ENCODE results near the gene THRB.

Gene THRB

DNA sequence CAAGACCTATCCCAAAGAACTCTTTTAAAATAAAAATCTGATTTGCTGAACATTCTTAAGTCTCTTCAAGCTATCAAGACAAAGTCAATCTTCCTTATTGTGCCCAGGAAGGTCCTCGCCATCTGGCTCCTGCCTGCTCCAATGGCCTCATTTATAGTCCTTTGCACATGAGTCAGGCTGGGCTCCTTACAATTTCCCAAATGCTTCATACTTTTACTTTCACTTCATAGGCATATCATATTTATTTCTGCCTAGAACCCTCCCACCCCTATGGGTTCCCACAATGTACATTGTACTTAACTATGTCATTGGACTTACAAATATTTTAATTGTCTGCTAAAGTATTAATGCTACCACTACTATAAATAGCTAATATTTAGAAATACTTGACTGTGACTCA, 9.1 kb downstream of the THRB start:
- no peak for DNase-seq

DNA sequence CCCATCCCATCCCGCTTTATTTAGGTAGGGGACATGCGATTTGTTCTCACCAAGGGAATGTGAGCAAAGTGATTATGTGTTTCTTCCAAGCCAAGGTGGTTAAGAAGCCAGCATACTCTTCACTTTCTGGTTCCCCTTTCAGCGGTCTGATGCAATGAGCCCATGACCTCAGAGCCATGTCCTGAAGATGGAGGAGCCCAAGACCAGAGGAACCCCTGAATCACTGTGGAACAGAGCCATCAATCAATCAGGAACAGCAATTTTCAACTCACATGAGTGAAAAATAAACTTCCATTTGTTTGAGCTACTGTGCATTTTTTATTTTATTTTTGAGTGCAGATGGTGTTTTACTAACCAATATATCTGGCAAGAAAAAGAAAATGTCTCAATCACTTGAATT, 10.8 kb downstream of the THRB start:
- DNase-seq, result no peak

DNA sequence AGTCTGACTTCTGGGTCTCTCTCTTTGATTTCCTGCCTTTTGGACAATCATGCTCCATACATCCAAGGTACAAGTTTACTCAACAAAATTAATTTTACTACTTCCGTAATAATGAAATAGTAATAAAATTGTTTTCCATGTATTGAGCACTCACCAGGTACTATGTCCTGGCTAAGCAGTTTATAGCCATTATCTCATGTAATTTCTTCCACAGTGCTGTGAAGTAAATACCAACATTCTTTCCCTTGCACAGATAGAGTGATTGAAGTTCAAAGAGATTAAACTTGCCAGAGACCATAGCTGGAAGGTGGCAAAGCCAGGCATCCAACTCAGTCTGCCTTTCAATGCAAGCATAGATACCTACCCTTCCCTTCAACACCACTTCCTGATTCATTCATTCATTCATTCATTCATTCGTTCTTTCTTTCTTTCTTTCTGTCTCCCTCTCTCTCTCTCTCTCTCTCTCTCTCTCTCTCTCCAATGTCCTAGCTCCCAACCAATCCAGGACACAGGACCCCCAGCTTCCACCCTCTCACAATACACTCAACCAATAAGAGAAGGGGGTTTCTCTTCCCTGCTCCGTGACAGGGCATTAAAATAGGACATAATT, 12.4 kb downstream of the THRB start:
- DNase-seq, result no peak

DNA sequence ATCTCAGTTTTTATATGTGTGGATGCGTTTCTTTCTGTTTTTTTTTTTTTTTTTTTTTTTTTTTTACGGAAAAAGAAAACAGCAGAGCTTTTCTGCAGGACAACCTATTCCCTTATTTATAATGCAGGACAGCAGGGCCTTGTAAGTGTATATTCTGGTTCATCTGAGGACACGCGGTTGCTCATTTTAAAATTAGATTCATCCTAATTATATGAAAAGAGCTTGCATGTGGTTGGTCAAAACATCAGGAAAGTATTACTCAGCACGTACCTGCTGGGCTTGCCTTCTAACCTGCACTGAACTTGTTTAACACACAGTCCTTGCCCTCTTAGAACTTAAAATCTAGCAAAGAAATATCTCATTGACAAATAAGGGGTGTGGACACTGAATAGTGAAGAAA, 13.5 kb downstream of the THRB start:
- no peak for DNase-seq

DNA sequence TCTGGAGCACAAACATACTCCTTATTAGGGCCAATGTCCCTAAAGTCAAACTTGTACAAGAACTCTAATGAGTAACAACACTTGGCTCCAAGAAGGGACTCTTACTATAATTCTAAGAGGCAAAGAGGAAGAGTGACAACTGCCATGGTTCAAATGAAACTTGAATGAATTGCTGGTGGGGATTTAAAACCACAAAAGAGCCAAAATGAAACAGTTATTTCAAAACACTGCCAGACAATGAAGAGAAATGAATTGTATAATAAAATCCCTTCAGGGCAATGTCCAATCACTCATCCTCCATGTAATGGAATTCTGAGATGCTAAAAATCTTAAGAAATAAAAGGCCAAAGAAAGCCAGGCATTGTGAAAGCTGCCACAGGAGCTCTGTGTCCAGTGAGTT, 14.2 kb downstream of the THRB start:
- DNase-seq, result no peak

DNA sequence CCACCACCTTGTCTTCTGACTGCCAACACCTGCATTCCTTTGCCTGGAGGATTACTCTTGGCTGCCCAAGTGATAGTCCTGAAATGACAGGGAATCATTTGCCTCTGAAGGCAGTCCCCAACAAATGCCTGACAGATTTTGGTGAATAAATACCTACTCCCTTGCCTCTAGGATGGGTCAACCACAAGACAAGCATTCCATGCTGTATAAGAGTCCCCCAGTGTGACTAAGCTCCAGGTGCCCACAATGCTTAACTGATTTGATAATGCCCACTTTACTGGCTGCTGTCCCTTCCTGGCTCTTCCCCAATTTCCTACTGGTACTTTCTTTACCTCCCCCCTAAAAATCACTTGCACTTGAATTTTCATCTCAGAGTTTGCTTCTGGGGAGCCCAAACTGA, 14.8 kb downstream of the THRB start:
- no peak for DNase-seq

DNA sequence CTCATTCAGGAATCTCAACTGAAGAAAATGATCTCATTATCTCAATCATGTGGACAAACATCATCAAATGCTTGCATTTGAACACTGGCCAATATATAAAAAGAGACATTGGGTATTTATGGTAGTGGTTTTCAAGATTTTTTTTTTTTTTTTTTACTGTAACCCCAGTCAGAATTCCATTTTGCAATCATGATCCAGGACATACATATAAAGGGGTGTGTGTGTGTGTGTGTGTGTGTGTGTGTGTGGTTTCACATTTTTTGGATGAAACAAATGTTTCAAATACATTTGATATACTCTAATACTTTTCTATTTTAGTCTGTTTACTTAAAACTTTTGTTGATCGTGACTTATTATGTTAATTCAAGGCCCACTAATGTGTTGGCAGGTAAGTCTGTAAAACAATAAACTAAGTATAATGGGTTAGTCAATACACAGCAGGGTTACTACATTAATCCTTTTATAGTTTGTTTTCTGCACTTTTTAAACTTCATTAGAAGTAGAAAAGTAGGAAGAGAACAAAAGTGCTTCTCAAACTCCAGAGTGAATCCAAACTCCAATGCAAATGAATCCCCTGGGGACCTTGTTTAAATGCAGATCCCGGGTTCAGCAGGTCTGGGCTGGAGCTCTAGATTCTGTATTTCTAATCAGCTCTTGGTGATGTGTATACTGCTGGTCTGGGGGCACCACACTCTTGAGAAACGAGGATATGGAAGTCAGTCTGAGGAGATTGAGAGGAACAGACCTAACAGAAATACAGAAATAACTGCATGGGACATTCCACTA, 17.6 kb downstream of the THRB start:
- DNase-seq, result no peak

DNA sequence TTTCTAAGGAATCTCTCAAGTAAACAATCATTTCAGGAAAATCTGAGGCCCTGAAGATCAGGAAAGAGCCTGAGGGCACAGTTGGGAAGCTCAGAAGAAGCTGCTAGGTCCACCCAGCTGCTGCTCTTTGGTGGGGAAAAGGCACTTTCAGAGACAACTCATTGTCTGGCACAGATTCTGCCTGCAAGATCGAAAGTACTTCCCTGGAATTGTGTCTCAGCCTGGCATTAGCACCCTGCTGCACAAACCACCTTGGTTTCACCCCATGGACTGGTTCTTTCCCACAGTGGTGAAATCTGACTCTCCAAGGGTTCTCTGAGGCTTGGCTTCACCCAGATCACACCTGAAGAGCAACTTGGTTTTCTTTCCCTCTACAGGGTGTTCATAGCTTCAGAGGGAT, 18.7 kb downstream of the THRB start:
- no peak for DNase-seq

DNA sequence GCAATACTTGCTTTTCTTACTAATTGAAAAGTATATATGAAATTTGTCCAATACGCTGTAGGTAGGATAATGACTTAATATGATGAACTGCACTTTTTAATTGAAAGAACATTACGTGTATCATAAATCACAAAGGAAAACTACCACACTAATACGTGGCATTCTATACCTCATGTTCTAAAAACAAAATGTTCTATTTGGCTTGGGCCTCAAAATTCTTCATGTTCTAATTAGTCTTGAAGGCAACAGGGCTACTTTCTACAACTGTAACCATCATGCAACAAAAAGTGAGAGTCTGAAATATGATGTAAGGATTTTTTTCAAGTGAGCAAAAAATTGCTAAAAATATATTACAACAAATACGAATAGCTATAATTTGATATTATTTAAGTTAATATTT, 19.8 kb downstream of the THRB start:
- DNase-seq, result no peak

DNA sequence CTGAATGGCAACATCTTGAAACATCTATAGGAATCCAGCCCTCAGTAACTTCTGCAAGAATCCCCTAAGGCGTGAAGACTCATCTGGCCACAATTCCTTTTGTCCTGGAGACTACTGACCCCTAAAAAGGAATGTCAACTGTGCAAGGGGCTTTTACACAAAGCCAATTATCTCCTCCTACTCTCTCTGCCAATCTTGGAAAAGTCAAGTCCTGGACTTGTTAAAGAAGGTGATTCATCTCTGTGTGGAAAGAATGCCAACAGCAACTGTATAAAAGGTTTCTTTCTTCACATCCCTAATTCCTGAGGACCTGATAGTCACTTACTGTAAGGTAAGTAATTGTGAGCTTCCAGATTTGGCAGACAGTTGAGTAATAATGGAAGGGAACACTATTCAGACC, 22.3 kb downstream of the THRB start:
- DNase-seq, result no peak

DNA sequence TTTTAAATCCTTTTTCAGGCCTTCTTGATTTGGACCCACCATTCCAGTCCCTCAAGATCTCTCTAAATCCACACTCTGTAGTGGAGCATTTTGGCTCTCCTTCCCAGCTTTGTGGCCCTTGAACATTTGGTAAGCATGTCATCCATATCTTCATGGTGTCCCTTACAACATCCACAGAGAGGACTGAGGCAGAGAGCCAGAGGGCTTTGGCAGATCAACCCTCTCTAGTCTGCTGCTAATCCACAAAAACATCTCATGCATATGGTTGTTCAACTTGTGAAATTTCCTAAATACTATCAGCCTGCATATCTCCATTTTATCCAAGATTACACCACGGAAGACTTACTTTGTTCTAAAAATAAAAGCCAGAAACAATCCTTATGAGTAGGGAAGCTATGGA, 23.2 kb downstream of the THRB start:
- DNase-seq, result no peak

DNA sequence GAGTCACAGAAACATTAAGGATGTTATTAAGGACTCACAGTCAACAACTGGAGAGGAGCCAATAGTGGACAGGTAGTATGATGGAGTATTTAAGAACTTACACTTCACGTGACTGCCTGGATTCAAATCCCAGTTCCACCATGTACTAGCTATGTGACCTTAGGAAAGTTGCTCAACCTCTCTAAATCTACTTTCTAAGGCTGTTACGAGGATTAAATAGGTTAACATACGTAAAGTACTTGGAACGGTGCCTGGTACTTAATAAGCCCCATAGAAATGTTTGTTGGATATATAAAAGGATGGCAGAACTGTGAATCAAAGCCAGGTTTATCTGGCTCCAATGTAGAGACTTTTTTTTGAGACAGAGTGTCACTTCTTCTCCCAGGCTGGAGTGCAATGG, 24.4 kb downstream of the THRB start:
- no peak for DNase-seq

DNA sequence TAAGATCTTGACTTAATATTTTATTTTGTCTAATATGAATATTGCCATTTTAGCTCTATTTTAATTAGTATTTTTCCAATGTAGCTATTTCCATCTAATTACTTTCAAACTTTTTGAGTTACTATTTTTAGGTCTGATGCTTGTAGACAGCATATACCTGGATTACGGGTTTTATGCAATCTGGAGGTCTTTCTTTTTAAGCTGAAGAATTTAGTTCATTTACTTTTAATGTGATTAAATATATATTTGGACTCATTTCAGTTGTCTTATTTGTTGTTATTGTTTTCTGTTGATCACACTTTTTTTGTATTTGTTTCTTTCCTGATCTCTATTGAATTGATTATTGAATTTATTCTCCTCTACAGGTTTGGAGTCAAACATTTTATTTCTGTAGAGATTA, 30.3 kb downstream of the THRB start:
- no peak for DNase-seq

DNA sequence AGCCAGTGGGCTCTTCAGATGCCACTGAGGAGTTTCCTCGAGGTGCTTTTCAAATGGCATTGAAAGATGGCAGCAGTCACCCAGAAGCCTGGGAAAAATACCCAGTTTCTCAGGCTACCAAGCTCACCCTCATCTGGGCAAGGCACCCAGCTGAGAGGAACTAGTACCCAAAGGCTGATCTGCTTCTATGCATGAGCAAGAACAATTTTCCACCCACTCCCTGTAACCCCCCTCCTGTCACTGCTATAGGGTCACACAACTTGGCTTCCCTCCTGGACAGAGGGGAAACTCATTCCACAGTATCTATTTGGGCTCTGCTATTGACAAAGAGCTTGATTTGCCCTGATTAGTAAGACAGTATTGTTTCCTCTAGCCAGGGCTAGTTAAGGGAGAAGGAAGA, 31.9 kb downstream of the THRB start:
- DNase-seq, result no peak

DNA sequence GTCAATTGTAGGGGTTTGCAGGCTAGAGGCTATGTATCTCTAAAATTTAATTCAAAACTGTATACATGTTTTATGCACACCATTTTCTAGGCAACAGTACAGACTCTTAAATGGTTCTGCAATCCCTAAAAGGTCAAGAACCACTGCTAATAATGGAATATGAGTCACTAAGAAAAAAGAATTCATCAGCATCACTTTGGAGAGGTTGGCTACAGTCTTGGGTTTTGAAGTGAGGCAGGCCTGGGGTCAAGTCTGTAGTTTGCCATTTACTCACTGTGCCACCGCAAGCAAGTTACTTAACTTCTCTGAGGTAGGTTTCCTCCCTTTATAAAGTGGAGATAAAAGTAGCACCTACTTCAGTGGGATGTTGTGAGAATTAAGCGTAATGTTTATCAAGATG, 33.7 kb downstream of the THRB start:
- no peak for DNase-seq

DNA sequence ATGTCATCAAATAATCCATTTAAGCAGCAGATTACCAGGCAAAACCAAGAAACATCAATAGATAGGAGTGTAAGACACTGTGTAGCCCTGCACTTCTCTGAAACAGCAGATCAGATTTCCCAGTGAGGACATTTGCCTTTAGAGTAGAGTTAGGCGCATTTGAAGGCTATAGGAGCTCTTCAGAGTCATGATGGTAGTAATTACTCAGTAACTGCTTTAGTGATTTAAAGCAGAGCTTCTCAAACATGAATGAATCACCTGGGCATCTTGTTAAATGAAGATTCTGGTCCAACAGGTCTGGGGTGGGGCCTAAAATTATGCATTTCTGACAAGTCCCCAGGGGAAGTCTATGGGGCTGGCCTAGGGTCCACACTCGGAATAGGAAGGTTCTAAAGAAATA, 36.9 kb downstream of the THRB start:
- DNase-seq, result no peak

DNA sequence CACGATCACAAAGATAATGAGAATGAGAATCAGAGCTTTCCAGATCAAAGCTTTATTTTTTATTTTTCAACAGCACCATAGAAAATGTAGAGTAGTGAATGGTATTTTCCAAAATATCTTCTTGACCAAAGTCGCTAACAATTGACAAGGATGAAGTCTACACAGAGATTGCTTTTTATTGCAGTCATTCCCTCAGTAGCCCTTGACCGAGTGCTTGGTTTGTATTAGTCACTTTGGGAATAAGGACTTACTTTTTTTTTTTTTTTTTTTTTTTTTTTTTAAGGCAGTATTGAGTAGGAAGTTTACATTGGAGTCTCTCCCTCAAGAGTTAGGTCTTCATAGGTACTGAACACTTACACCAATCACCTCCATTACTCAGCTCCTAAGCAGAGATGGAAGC, 39.8 kb downstream of the THRB start:
- no peak for DNase-seq

DNA sequence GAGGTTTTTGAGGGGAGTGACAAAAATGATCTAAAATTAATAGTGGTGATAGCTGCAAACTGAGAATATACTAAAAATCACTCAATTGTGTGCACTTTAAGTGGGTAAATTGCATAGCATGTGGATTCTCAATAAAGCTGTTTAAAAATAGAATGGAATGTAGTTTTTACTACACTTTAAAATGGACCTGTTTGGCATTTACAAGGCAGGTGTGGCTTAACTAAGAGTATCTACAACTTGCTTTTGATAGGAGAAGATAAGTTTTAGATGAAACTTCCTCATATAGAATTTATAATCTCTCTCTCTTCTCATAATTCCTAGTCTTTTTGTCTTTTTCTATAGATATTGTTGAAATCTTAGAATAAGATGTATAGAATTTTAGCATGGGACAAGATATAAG, 40.3 kb downstream of the THRB start:
- no peak for DNase-seq

DNA sequence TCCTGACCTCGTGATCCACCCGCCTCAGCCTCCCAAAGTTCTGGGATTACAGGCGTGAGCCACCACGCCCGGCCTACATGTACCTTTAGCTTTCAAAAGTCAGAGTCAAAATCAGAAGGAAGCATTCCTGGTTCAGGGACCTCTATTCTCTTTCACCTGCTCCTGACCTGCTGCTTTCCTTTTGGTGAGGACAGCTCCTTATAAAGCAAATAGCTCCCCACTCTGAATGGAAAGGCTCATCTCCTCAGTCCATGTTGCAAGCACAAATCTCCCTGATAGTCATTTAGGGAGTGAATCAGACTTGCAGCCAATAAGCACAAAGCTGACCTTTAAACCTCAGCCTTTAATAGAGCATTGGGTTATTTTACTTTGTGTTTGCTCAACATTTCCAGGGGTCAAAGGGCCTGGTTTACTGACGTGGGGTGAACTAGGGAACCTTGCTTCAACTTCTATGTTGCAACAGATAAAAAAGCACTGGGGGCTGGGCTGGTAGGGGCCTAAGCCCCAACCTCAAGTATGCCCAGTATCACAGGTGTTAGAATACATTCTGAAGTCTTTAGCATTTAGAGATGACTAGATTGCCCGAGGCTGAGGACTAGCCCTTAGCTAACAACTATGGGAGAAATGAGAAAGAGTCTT, 43.1 kb downstream of the THRB start:
- DNase-seq, result no peak

DNA sequence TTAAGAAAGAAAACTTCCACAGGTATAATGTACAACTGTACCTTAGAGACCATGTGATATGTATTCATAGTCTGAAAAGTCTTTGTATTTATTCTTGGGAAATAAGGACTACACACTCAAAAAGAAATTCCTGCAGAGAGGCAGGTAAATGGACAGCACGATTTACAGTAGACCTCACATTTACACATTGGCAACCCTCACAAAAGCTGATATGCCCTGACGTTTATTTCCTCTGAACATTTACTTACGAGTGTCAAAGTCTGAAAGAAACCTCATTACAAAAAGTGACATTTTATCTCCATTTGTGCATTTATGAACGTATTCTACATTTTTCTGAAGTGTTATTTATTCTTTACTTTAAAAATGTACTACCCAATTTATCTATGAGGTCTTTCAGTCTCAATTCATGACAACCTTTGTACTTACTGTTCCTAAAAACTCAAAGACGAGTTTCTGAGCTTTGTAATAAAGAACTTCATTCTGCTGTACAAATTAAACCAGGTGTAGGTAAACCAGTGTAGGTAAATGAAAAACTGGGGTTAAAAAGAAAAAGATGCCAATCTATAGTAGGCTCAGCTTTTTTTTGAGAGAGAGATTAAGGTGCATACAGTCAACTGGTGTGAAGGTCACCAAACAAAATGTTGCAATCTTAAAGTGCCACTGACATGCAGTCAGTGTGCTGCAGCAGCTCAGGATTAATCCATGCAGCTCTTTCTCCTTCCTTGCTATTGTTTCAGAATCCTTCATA, 44.3 kb downstream of the THRB start:
- no peak for DNase-seq

DNA sequence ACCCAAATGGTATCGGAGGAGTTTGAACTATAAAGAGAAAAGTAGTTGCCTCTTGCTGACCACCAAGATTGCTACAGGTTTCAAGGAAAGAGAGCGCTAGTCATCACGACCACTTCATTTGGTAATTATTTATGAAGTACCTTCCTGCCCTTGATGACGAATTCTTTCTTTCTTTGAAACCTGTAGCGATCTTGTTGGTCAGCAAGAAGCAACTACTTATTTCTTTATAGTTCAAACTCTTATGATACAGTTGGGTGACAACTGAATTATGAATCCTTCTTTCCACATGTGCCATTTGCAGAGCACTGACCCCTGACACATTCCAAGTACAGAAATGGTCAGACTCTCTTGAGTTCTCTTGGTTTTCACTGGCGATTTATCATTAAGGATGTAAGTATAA, 46.8 kb downstream of the THRB start:
- DNase-seq, result no peak

DNA sequence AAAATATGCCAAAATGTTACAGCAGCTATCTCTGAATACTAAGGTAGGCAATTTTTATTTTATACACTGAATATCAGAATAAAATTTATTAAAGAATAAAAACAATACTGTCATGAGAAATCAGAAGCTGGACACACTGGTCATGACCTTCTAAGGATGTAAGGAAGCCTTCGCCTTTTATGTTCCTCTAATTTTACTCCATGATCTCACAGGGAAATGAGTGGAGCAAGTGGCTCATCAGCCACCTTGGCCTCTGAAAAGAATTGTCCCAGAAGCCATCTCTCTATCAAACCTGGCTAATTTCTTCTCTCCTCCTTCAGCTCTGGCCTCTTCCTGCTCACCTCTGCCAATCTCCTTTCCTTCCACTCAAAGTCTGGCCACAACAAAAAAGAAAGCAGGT, 48.6 kb downstream of the THRB start:
- DNase-seq, result no peak

DNA sequence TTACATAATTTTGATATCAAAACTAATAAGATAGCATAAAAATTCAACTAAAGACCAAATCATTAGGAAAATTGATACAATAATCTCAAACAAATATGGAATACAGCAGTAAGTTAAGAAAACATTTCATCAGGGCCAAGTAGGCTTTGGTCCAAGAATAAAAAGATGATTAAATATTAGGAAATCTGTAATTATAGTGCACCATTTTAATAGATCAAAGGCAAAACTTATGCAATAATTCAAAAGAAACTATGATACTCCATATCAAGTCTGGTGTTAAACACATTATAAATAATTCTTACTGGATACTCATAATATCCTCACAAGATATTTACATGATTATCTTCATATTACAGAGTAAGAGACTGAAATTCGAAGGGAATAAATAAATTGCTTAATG, 51.2 kb downstream of the THRB start:
- DNase-seq, result no peak
